H1 (cell line): ENCODE measurements around the gene SLC37A1. TPM values are rescaled to one million over a fixed set of nuclear protein-coding genes. Genes with fewer than 3 reads are reported as not detected.

Source experiments
- CTCF ChIA-PET: fragments of 300-600 bp; sonication (Branson Sonifier 250); formaldehyde crosslinking; loops from one replicate; lab custom pipeline; 2021; ENCODE audit not compliant: partially characterized antibody; lab: Charles Lee
- POLR2A ChIA-PET: fragments of 300-600 bp; sonication (Branson Sonifier 250); formaldehyde crosslinking; loops from one replicate; lab custom pipeline; 2021; ENCODE audit warnings: inconsistent platforms; ENCODE audit not compliant: partially characterized antibody; lab: Charles Lee
- DNase-seq, 2 experiments: peaks; one replicate each; pipeline versions ENCODE4 v3.0.0 to v3.0.0-alpha.2; 2010 to 2022; ENCODE audit warnings: low spot score in 2 of 2, low read depth in 1 of 2, mixed read lengths in 1 of 2
- FAIRE-seq: peaks from 2 replicates; lab custom pipeline; 2011; peaks lifted over from hg19 to GRCh38; lab: Jason Lieb, UNC
- H2AFZ ChIP-seq: 2 replicates; pipeline ENCODE4 v1.8.1; 2012; ENCODE audit warnings: low read length, inconsistent platforms
- H2AK5ac ChIP-seq: 2 replicates; pipeline ENCODE4 v1.6.1; 2013; ENCODE audit warnings: low read depth, low read length
- H2BK120ac ChIP-seq: replicated peaks from 2 replicates; pipeline ENCODE3; 2013; ENCODE audit warnings: low read depth, low read length, inconsistent platforms
- H2BK12ac ChIP-seq: 2 replicates; pipeline ENCODE4 v1.6.1; 2013; ENCODE audit warnings: low read depth, low read length
- H2BK15ac ChIP-seq: 2 replicates; pipeline ENCODE4 v1.6.1; 2013; ENCODE audit warnings: low read length
- H2BK20ac ChIP-seq: 2 replicates; pipeline ENCODE4 v1.6.1; 2013; ENCODE audit warnings: low read length
- H2BK5ac ChIP-seq: 2 replicates; pipeline ENCODE4 v1.6.1; 2013; ENCODE audit warnings: low read depth, low read length
- H3K14ac ChIP-seq: 2 replicates; pipeline ENCODE4 v1.6.1; 2013; ENCODE audit warnings: inconsistent platforms; ENCODE audit not compliant: insufficient read length
- H3K18ac ChIP-seq: 2 replicates; pipeline ENCODE4 v1.6.1; 2013; ENCODE audit warnings: low read length; ENCODE audit errors: extremely low read depth
- H3K23ac ChIP-seq: 2 replicates; pipeline ENCODE4 v1.6.1; 2013; ENCODE audit warnings: inconsistent platforms; ENCODE audit not compliant: insufficient read length
- H3K23me2 ChIP-seq: 2 replicates; pipeline ENCODE4 v1.6.1; 2013; ENCODE audit warnings: low read depth, low read length
- H3K27ac ChIP-seq: 2 replicates; pipeline ENCODE4 v1.6.1; 2011; ENCODE audit warnings: low read depth, low read length, inconsistent platforms
- H3K27me3 ChIP-seq, 4 experiments: replicated peaks in 1 of 4; 1 replicate in 1 of 4; 2 replicates in 3 of 4; pipeline versions ENCODE4 v1.6.1 to v1.8.1; 2011 to 2013; ENCODE audit warnings: low read length in 3 of 4, mild to moderate bottlenecking in 3 of 4, inconsistent platforms in 2 of 4, mixed read lengths in 2 of 4, moderate library complexity in 1 of 4; ENCODE audit not compliant: control insufficient read depth in 3 of 4, insufficient read depth in 3 of 4; ENCODE audit errors: extremely low read depth in 1 of 4
- H3K36me3 ChIP-seq, 4 experiments: 2 replicates each; pipeline versions ENCODE4 v1.6.1 to v1.8.1; 2011 to 2013; ENCODE audit warnings: mild to moderate bottlenecking in 4 of 4, low read length in 3 of 4, moderate library complexity in 2 of 4, control low read depth in 1 of 4, inconsistent platforms in 1 of 4; ENCODE audit not compliant: insufficient read depth in 4 of 4, control insufficient read depth in 2 of 4
- H3K4ac ChIP-seq: replicated peaks from 2 replicates; pipeline ENCODE3; 2013; ENCODE audit warnings: low read length, low read depth, mixed read lengths, inconsistent platforms; ENCODE audit not compliant: insufficient read length
- H3K4me1 ChIP-seq, 4 experiments: replicated peaks in 1 of 4; 1 replicate in 1 of 4; 2 replicates in 3 of 4; pipeline versions ENCODE4 v1.6.1 to v1.8.1; 2011 to 2013; ENCODE audit warnings: low read length in 3 of 4, inconsistent platforms in 2 of 4, mixed read lengths in 1 of 4; ENCODE audit not compliant: insufficient read depth in 4 of 4, control insufficient read depth in 3 of 4
- H3K4me2 ChIP-seq, 2 experiments: 2 replicates each; pipeline versions ENCODE4 v1.6.1 to v1.8.1; 2011 to 2013; ENCODE audit warnings: low read depth in 2 of 2, low read length in 2 of 2, control low read depth in 1 of 2, inconsistent platforms in 1 of 2, mild to moderate bottlenecking in 1 of 2; ENCODE audit not compliant: insufficient read depth in 1 of 2
- H3K4me3 ChIP-seq, 4 experiments: fragments of 200-600, 300-600 bp in 1 of 4; sonication (generic), shearing (Covaris generic), sonication (Bioruptor Twin) in 1 of 4; 2 replicates each; pipeline versions ENCODE4 v1.5.1 to v1.8.1; 2011 to 2016; ENCODE audit warnings: low read length in 4 of 4, low read depth in 3 of 4, control low read depth in 2 of 4, inconsistent platforms in 2 of 4, mild to moderate bottlenecking in 2 of 4, mixed read lengths in 1 of 4, moderate library complexity in 1 of 4; ENCODE audit not compliant: insufficient read depth in 2 of 4; ENCODE audit errors: extremely low read depth in 1 of 4
- H3K56ac ChIP-seq: replicated peaks from 2 replicates; pipeline ENCODE3; 2013; ENCODE audit warnings: low read depth, mild to moderate bottlenecking, mixed read lengths, low read length, inconsistent platforms; ENCODE audit not compliant: insufficient read length
- H3K79me1 ChIP-seq: 2 replicates; pipeline ENCODE4 v1.6.1; 2013; ENCODE audit warnings: low read depth, low read length, control low read depth
- H3K79me2 ChIP-seq, 2 experiments: 2 replicates each; pipeline versions ENCODE4 v1.6.1 to v1.8.1; 2012 to 2013; ENCODE audit warnings: low read length in 2 of 2, mild to moderate bottlenecking in 2 of 2, inconsistent platforms in 1 of 2; ENCODE audit not compliant: insufficient read depth in 2 of 2, control insufficient read depth in 1 of 2
- H3K9ac ChIP-seq, 4 experiments: replicated peaks in 1 of 4; 1 replicate in 1 of 4; 2 replicates in 3 of 4; pipeline versions ENCODE4 v1.6.1 to v1.8.1; 2011 to 2013; ENCODE audit warnings: low read depth in 3 of 4, low read length in 3 of 4, control low read depth in 2 of 4, mild to moderate bottlenecking in 2 of 4, moderate library complexity in 2 of 4, inconsistent platforms in 1 of 4; ENCODE audit errors: extremely low read depth in 1 of 4
- H3K9me3 ChIP-seq, 2 experiments: 2 replicates each; pipeline versions ENCODE4 v1.6.1 to v1.8.1; 2012 to 2013; ENCODE audit warnings: mild to moderate bottlenecking in 2 of 2, moderate library complexity in 2 of 2, control low read depth in 1 of 2, inconsistent platforms in 1 of 2, low read depth in 1 of 2, low read length in 1 of 2, mixed read lengths in 1 of 2; ENCODE audit not compliant: insufficient read depth in 2 of 2
- H4K20me1 ChIP-seq, 2 experiments: replicated peaks in 1 of 2; 2 replicates each; pipeline versions ENCODE3 to v1.8.1; 2011 to 2013; ENCODE audit warnings: inconsistent platforms in 2 of 2, low read length in 2 of 2, mild to moderate bottlenecking in 1 of 2; ENCODE audit not compliant: insufficient read depth in 2 of 2, control insufficient read depth in 1 of 2
- H4K5ac ChIP-seq: 2 replicates; pipeline ENCODE4 v1.6.1; 2013; ENCODE audit warnings: low read length, low read depth, mixed read lengths, inconsistent platforms; ENCODE audit not compliant: insufficient read length
- H4K8ac ChIP-seq: 2 replicates; pipeline ENCODE4 v1.8.0; 2013; ENCODE audit warnings: mild to moderate bottlenecking, moderate library complexity, low read length, inconsistent platforms; ENCODE audit not compliant: insufficient read depth; ENCODE audit errors: extremely low read depth
- H4K91ac ChIP-seq: replicated peaks from 2 replicates; pipeline ENCODE3; 2013; ENCODE audit warnings: low read length, mixed read lengths, inconsistent platforms; ENCODE audit not compliant: insufficient read length
- CBX5 ChIP-seq: fragments of 300-800, 300-1000 bp; sonication (generic); IDR thresholded peaks from 2 replicates; pipeline ENCODE4 v1.7.1; 2016; ENCODE audit warnings: antibody characterized with exemption, low read length, low read depth
- EP300 ChIP-seq, 2 experiments: IDR thresholded peaks; 1 replicate in 1 of 2; 2 replicates in 1 of 2; pipeline ENCODE4 v1.6.1; 2011 to 2012; ENCODE audit warnings: low read depth in 2 of 2, low read length in 2 of 2, mild to moderate bottlenecking in 2 of 2, borderline replicate concordance in 1 of 2, inconsistent platforms in 1 of 2, moderate library complexity in 1 of 2
- PHF8 ChIP-seq: fragments of 200-600 bp; sonication (generic); conservative IDR thresholded peaks from 2 replicates; pipeline ENCODE4 v1.7.1; 2012; ENCODE audit warnings: low read depth, mild to moderate bottlenecking, inconsistent platforms, low read length, moderate library complexity
- RAD21 ChIP-seq, 2 experiments: IDR thresholded peaks in 1 of 2; conservative IDR thresholded peaks in 1 of 2; 2 replicates each; pipeline ENCODE4 v1.6.1; 2011; ENCODE audit warnings: low read depth in 2 of 2, low read length in 2 of 2, improper control_type of control experiment in 1 of 2, inconsistent platforms in 1 of 2, mild to moderate bottlenecking in 1 of 2, moderate library complexity in 1 of 2
- RBBP5 ChIP-seq: IDR thresholded peaks from 2 replicates; pipeline ENCODE4 v1.7.1; 2012; ENCODE audit warnings: low read depth, mild to moderate bottlenecking, inconsistent platforms, low read length, moderate library complexity, borderline replicate concordance
- RFX5 ChIP-seq: IDR thresholded peaks from 2 replicates; pipeline ENCODE4 v1.6.1; 2011; ENCODE audit warnings: low read depth, low read length, improper control_type of control experiment, borderline replicate concordance
- RXRA ChIP-seq: IDR thresholded peaks from 2 replicates; pipeline ENCODE4 v1.6.1; 2011; ENCODE audit warnings: low read depth, mild to moderate bottlenecking, low read length, moderate library complexity; ENCODE audit not compliant: insufficient read depth
- SIRT6 ChIP-seq: IDR thresholded peaks from one replicate; pipeline ENCODE4 v1.7.1; 2012; ENCODE audit warnings: low read length, inconsistent platforms
- SP1 ChIP-seq: IDR thresholded peaks from 2 replicates; pipeline ENCODE4 v1.6.1; 2011; ENCODE audit warnings: low read depth, low read length
- TAF7 ChIP-seq: optimal IDR thresholded peaks from 2 replicates; pipeline ENCODE3; 2011; ENCODE audit warnings: low read depth, mild to moderate bottlenecking, inconsistent platforms, low read length, moderate library complexity, borderline replicate concordance
- WGBS, 2 experiments: shearing (Covaris generic) in 1 of 2; methylation state at CpG; one replicate each; pipeline versions ENCODE4 v1.1.6 to v1.1.7; 2013 to 2015; ENCODE audit warnings: low lambda C conversion rate in 2 of 2, mixed read lengths in 2 of 2, inconsistent platforms in 1 of 2, low coverage in 1 of 2, missing lambda C conversion rate in 1 of 2; ENCODE audit not compliant: insufficient replicate concordance in 2 of 2, insufficient coverage in 1 of 2, insufficient read length in 1 of 2; ENCODE audit errors: extremely low coverage in 1 of 2, missing lambda C conversion rate in 1 of 2; 5-methylcytosine and 5-hydroxymethylcytosine counted together
- polyA plus RNA-seq, 7 experiments: library from polyadenylated mRNA; depleted of rRNA in 3 of 7; stranded (reverse) in 5 of 7; unstranded in 2 of 7; fragments of >200 nt in 5 of 7; fragments of 200-250 nt in 2 of 7; gene quantifications; 1 replicate in 5 of 7; 2 replicates in 1 of 7; 4 replicates in 1 of 7; pipeline versions ENCODE4 v1.2.1 to v1.2.3, GENCODE V29; 2011 to 2013; ENCODE audit warnings: missing spikeins in 2 of 7, mixed read lengths in 2 of 7
- total RNA-seq: library from RNA; stranded (reverse); fragmentation: NEBNext Ultra II Directional; extraction: Animal tissue kit (Norgen Biotek cat#: 25700); gene quantifications from 2 replicates; pipeline ENCODE4 v1.2.1, GENCODE V29; 2021
- TF ChIP-seq, protein P1 (sequence below), 3 experiments: IDR thresholded peaks; 1 replicate in 2 of 3; 2 replicates in 1 of 3; pipeline versions ENCODE4 v1.5.1 to v1.6.1; 2011; ENCODE audit warnings: low read length in 3 of 3, mild to moderate bottlenecking in 3 of 3, inconsistent platforms in 2 of 3, low read depth in 1 of 3, moderate library complexity in 1 of 3; ENCODE audit not compliant: insufficient read depth in 1 of 3; ENCODE audit errors: control extremely low read depth in 1 of 3

SLC37A1 gene
- total and polyA plus RNA-seq, 2 of the 8 experiments (the other 6 are each of a cell fraction or from before 2014, with no cell fraction given), result 15.6 to 30.9 TPM

DNA sequence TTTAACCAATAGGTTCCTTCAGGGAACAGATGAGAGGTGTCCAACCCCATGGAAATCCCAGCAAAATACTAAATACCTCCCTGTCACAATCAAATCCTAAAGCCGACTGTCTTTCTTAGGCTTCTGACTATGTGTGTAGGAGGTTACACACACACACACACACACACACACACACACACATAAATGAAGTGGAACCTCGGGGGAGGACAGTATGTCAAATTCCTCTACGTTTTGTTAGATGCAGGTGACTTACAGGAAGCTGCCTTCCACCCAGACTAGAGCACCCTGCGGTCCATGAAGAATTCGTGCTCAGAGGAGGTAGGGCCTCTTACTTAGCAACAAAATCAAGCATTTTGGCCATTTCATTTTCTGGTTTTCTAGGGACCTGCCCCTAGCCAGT, 34.1 kb upstream of the SLC37A1 start:
- Histone ChIP-seq H3K9ac (no peak overlapping the region), H3K56ac (no peak overlapping the region), H3K27ac (no peak overlapping the region), H2BK120ac (no peak overlapping the region), H3K4me3 (no peak overlapping the region), H3K79me2 (no peaks in the 10 kb centered on the region), H3K4me2 (no peak overlapping the region), H4K20me1 (no peaks in the 10 kb centered on the region), H3K14ac (no peak overlapping the region), H2BK5ac (no peak overlapping the region), H4K91ac (no peak overlapping the region), H3K18ac (no peak overlapping the region), H2AFZ (no peak overlapping the region), H2BK20ac (no peak overlapping the region), H3K4me1 (no peaks in the 10 kb centered on the region), H2AK5ac (no peak overlapping the region), H3K79me1 (no peaks in the 10 kb centered on the region), H3K27me3 (no peaks in the 10 kb centered on the region), H4K8ac (no peak overlapping the region), H4K5ac (no peak overlapping the region), H3K4ac (no peak overlapping the region), H3K23me2 (no peaks in the 10 kb centered on the region; the same call in 1 of the 2 replicates), H2BK15ac (no peak overlapping the region), H3K23ac (no peak overlapping the region), H3K36me3 (no peaks in the 10 kb centered on the region), H2BK12ac (no peak overlapping the region), H3K9me3 (no peaks in the 10 kb centered on the region)
- DNase-seq (no peak), FAIRE-seq (no peak)
- 72% methylated on average over 5 of the region's 5 CpGs; no CpG with 5 or more reads in 1 of the 2 experiments for WGBS, 2 experiments
- ChIA-PET POLR2A (no interaction called here), CTCF (interaction anchor here (0.9 kb wide), 1 partner anchor 29 kb away, joined by 3 read pairs; no protein-coding TSS in a partner anchor)
- no peak for TF ChIP-seq SIRT6
- TF ChIP-seq RFX5, result no peak
- TF ChIP-seq SP1, result no peak
- TF ChIP-seq RXRA, result no peak
- TF ChIP-seq, protein P1, sequence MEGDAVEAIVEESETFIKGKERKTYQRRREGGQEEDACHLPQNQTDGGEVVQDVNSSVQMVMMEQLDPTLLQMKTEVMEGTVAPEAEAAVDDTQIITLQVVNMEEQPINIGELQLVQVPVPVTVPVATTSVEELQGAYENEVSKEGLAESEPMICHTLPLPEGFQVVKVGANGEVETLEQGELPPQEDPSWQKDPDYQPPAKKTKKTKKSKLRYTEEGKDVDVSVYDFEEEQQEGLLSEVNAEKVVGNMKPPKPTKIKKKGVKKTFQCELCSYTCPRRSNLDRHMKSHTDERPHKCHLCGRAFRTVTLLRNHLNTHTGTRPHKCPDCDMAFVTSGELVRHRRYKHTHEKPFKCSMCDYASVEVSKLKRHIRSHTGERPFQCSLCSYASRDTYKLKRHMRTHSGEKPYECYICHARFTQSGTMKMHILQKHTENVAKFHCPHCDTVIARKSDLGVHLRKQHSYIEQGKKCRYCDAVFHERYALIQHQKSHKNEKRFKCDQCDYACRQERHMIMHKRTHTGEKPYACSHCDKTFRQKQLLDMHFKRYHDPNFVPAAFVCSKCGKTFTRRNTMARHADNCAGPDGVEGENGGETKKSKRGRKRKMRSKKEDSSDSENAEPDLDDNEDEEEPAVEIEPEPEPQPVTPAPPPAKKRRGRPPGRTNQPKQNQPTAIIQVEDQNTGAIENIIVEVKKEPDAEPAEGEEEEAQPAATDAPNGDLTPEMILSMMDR (IDR thresholded peaks at IDR 0.05; ENCODE audit: control extremely low read depth in 1 of 3, insufficient read depth in 1 of 3, low read depth in 1 of 3, low read length in 3 of 3), result no peak
- no peak for TF ChIP-seq RBBP5
- no peak for TF ChIP-seq CBX5
- no peak for TF ChIP-seq EP300 (IDR thresholded peaks at IDR 0.05; ENCODE audit: borderline replicate concordance in 1 of 2, low read depth in 2 of 2, low read length in 2 of 2)
- no peak for TF ChIP-seq TAF7
- no peak for TF ChIP-seq PHF8
- TF ChIP-seq RAD21 (IDR thresholded peaks at IDR 0.05 in 1 of 2, conservative IDR thresholded peaks at IDR 0.05 in 1 of 2; ENCODE audit: low read depth in 2 of 2, low read length in 2 of 2), result no peak
